Liver (tissue), 3 donors: Measurements from ENCODE around the gene CROCC2.

Source experiments
- ATF3 ChIP-seq: IDR thresholded peaks from 2 replicates; pipeline ENCODE4 v1.6.1; 2016; ENCODE audit warnings: antibody characterized with exemption
- CTCF ChIP-seq: fragments of 150-350 bp; IDR thresholded peaks from 2 replicates; pipeline ENCODE4 v1.5.1; 2017; ENCODE audit warnings: improper control_type of control experiment, low read depth, low read length; ENCODE audit not compliant: missing input control
- EGR1 ChIP-seq, 2 donors: IDR thresholded peaks; 2 replicates each; pipeline ENCODE4 v1.6.1; 2016 to 2018; ENCODE audit warnings: antibody characterized with exemption in 2 of 2, low read depth in 2 of 2
- FOXA1 ChIP-seq: IDR thresholded peaks from 2 replicates; pipeline ENCODE4 v1.6.1; 2016; ENCODE audit warnings: antibody characterized with exemption
- MAX ChIP-seq: IDR thresholded peaks from 2 replicates; pipeline ENCODE4 v1.6.1; 2016; ENCODE audit warnings: antibody characterized with exemption
- NR2F2 ChIP-seq: IDR thresholded peaks from 2 replicates; pipeline ENCODE4 v1.6.1; 2016; ENCODE audit warnings: antibody characterized with exemption
- RAD21 ChIP-seq, 2 donors: IDR thresholded peaks; 2 replicates each; pipeline ENCODE4 v1.6.1; 2016; ENCODE audit warnings: antibody characterized with exemption in 2 of 2, mild to moderate bottlenecking in 2 of 2
- REST ChIP-seq: IDR thresholded peaks from 2 replicates; pipeline ENCODE4 v1.6.1; 2016; ENCODE audit warnings: antibody characterized with exemption, mild to moderate bottlenecking
- RXRA ChIP-seq, 2 donors: IDR thresholded peaks; 2 replicates each; pipeline ENCODE4 v1.6.1; 2017 to 2018; ENCODE audit warnings: antibody characterized with exemption in 2 of 2, mild to moderate bottlenecking in 1 of 2
- SP1 ChIP-seq: IDR thresholded peaks from 2 replicates; pipeline ENCODE4 v1.6.1; 2018; ENCODE audit warnings: antibody characterized with exemption, mild to moderate bottlenecking
- TAF1 ChIP-seq: conservative IDR thresholded peaks from 2 replicates; pipeline ENCODE4 v1.6.1; 2016; ENCODE audit warnings: antibody characterized with exemption, mild to moderate bottlenecking
- YY1 ChIP-seq: IDR thresholded peaks from 2 replicates; pipeline ENCODE4 v1.6.1; 2016; ENCODE audit warnings: antibody characterized with exemption, mild to moderate bottlenecking
- donor health status: healthy.
- donor health status: healthy.

- TF ChIP-seq CTCF: no peak
- peak; percentile 6 for TF ChIP-seq SP1
- no peak for TF ChIP-seq MAX
- no peak for TF ChIP-seq EGR1 (IDR thresholded peaks at IDR 0.05; ENCODE audit: low read depth in 2 of 2)
- peak in 1 of 2 donors; percentile 21 for TF ChIP-seq RXRA (IDR thresholded peaks at IDR 0.05)
- no peak for TF ChIP-seq TAF1
- TF ChIP-seq REST: no peak
- no peak for TF ChIP-seq YY1
- TF ChIP-seq ATF3: no peak
- no peak for TF ChIP-seq FOXA1
- TF ChIP-seq NR2F2: no peak
- TF ChIP-seq RAD21 (IDR thresholded peaks at IDR 0.05): no peak
Measured at GRCh38 chr2:240871071-240871958, 34.8 kb upstream of the CROCC2 start.
